Measurements from ENCODE around the gene WDR47. TPM values are rescaled to one million over a fixed set of nuclear protein-coding genes. Genes with fewer than 3 reads are reported as not detected.

Gene WDR47
- total RNA-seq, 2 experiments from 2014 or later, result 7.2 to 8.4 TPM

- CTCF ChIA-PET, result no interaction called here
- no peak overlapping the region for H3K4me3 Mint-ChIP-seq
- H3K27ac Mint-ChIP-seq, result no peak overlapping the region
Observed at GRCh38 chr1:109050228-109050995, 8.5 kb upstream of the WDR47 start.

DNA sequence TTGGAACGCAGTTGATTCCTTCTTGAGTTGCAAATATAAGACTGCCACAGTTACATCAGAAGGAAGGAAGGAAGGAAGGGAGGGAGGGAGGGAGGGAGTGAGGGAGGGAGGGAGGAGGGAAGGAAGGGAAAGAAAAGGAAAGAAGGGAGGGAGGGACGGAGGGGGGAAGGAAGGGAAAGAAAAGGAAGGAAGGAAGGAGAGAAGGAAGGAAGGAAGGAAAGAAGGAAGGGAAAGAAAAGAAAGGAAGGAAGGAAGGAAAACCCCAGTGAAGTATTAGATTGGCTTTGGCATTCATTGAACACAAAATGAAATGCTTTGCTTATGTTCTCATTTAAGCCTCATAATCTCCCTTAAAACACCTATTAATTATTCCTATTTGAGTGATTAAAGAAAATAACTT is 6.4 kb upstream of the WDR47 start:
- intact Hi-C loops (cut with micrococcal nuclease), result no loop called here
- POLR2A ChIA-PET, result no interaction called here
- no peaks in the 10 kb centered on the region for H3K9me3 Mint-ChIP-seq

More at GRCh38 chr1:109050228-109050995, 8.5 kb upstream of the WDR47 start:
- H3K27me3 Mint-ChIP-seq, result peaks cover 1% of the 10 kb centered on the region
- H3K36me3 Mint-ChIP-seq (ENCODE audit: low read depth), result no peaks in the 10 kb centered on the region
- H3K9me3 Mint-ChIP-seq, result no peaks in the 10 kb centered on the region
- DNase-seq, result no peak
- H3K4me1 Mint-ChIP-seq (ENCODE audit: low read depth), result no peaks in the 10 kb centered on the region
- POLR2A ChIA-PET, result interaction anchor here (0.7 kb wide), 1 partner anchor 116 kb away, joined by 3 read pairs; no protein-coding TSS in a partner anchor
- intact Hi-C loops (cut with micrococcal nuclease), result no loop called here
- ATAC-seq, result no peak
- no peak for TF ChIP-seq CTCF (IDR thresholded peaks at IDR 0.05)

GRCh38 chr1:109047339-109047738 is 5.4 kb upstream of the WDR47 start:
- DNase-seq (no peak), ATAC-seq (no peak)
- intact Hi-C loops (cut with micrococcal nuclease), result no loop called here
- no peak for TF ChIP-seq CTCF (IDR thresholded peaks at IDR 0.05)
- peaks cover 1% of the 10 kb centered on the region for H3K27me3 Mint-ChIP-seq
- no peak overlapping the region for H3K4me3 Mint-ChIP-seq
- POLR2A ChIA-PET, result no interaction called here
- no peak overlapping the region for H3K27ac Mint-ChIP-seq
- CTCF ChIA-PET, result no interaction called here
- H3K9me3 Mint-ChIP-seq, result no peaks in the 10 kb centered on the region
- no peaks in the 10 kb centered on the region for H3K4me1 Mint-ChIP-seq (ENCODE audit: low read depth)
- no peaks in the 10 kb centered on the region for H3K36me3 Mint-ChIP-seq (ENCODE audit: low read depth)

More for the DNA sequence above, 6.4 kb upstream of the WDR47 start:
- CTCF ChIA-PET, result no interaction called here
- no peaks in the 10 kb centered on the region for H3K4me1 Mint-ChIP-seq (ENCODE audit: low read depth)
- H3K27me3 Mint-ChIP-seq, result peaks cover 1% of the 10 kb centered on the region
- no peaks in the 10 kb centered on the region for H3K36me3 Mint-ChIP-seq (ENCODE audit: low read depth)
- DNase-seq (no peak), ATAC-seq (no peak)
- TF ChIP-seq CTCF (IDR thresholded peaks at IDR 0.05), result no peak
- no peak overlapping the region for H3K27ac Mint-ChIP-seq
- H3K4me3 Mint-ChIP-seq, result no peak overlapping the region

DNA sequence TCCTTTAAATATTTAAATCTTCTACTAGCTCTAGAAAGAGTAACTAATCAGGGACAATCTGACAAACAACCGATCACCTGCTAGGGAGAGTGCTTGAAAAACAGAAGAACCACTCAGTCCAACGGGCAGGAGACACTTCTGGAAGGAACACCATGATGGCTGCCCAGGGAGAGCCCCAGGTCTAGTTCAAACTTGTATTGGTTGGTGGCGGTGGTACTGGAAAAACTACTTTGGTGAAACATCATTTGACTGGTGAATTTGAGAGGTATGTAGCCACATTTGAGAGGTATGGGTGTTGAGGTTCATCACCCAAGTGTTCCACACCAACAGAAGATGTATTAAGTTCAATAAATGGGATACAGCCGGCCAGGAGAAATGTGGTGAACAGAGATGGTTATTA is 4.8 kb upstream of the WDR47 start:
- TF ChIP-seq CTCF (IDR thresholded peaks at IDR 0.05), result no peak
- Mint-ChIP-seq H3K9me3 (no peaks in the 10 kb centered on the region), H3K36me3 (ENCODE audit: low read depth) (no peaks in the 10 kb centered on the region), H3K27ac (no peak overlapping the region), H3K4me3 (no peak overlapping the region), H3K27me3 (peaks cover 1% of the 10 kb centered on the region), H3K4me1 (ENCODE audit: low read depth) (no peaks in the 10 kb centered on the region)
- CTCF ChIA-PET, result no interaction called here
- intact Hi-C loops (cut with micrococcal nuclease), result no loop called here
- POLR2A ChIA-PET, result no interaction called here
- ATAC-seq, result no peak
- no peak for DNase-seq

DNA sequence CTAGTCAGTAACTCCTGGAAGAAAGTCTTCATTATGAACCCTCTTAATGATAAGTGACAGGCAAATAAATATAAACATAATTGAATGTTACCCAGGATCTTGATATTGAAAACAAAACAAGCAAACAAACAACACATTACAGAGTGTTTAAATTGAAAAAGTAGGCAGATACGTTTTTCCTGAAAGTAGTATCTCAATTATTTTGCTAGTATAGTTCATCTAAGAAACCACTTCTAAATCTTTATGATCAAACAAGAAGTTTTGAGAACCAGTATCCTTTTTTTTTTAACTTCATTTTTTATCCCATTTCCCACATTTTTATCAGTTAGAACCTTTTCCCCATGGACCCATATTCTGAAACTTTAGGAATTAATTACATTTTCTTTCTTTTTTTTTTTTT is 3.7 kb upstream of the WDR47 start:
- peaks cover 1% of the 10 kb centered on the region for H3K27me3 Mint-ChIP-seq
- ChIA-PET POLR2A (interaction anchor here (0.8 kb wide), 1 partner anchor 55 kb away, joined by 3 read pairs; no protein-coding TSS in a partner anchor), CTCF (no interaction called here)
- no peaks in the 10 kb centered on the region for H3K9me3 Mint-ChIP-seq
- no peak overlapping the region for H3K4me3 Mint-ChIP-seq
- ATAC-seq (no peak), DNase-seq (no peak)
- intact Hi-C loops (cut with micrococcal nuclease), result no loop called here
- H3K4me1 Mint-ChIP-seq (ENCODE audit: low read depth), result peaks cover 5% of the 10 kb centered on the region
- H3K36me3 Mint-ChIP-seq (ENCODE audit: low read depth), result no peaks in the 10 kb centered on the region
- TF ChIP-seq CTCF (IDR thresholded peaks at IDR 0.05), result no peak
- no peak overlapping the region for H3K27ac Mint-ChIP-seq
